ENCODE measurements around the gene PTPRN2. TPM values are rescaled to one million over a fixed set of nuclear protein-coding genes. Genes with fewer than 3 reads are reported as not detected.
A peak's percentile ranks its signal among the peaks of the same experiment; 100 is the strongest.

PTPRN2 gene
- total RNA-seq, 1 donor from 2014 or later: 11.4 TPM

- no peak overlapping the region for H3K27ac Mint-ChIP-seq
- peaks cover 12% of the 10 kb centered on the region for H3K9me3 Mint-ChIP-seq (ENCODE audit: low read depth)
- H3K36me3 Mint-ChIP-seq (ENCODE audit: insufficient read depth): no peaks in the 10 kb centered on the region
- no peak overlapping the region for H3K4me3 Mint-ChIP-seq (ENCODE audit: low read depth)
- peaks cover 18% of the 10 kb centered on the region for H3K27me3 Mint-ChIP-seq
- TF ChIP-seq CTCF (IDR thresholded peaks at IDR 0.05; ENCODE audit: unreplicated experiment): no peak
- no peak for DNase-seq (ENCODE audit: low spot score, unreplicated experiment)
- H3K4me1 Mint-ChIP-seq (ENCODE audit: low read depth): peaks cover 11% of the 10 kb centered on the region
These were observed 708.2 kb downstream of the PTPRN2 start for GRCh38 chr7:157879391-157879790.

GRCh38 chr7:157877298-157878090 lies 710.1 kb downstream of the PTPRN2 start:
- DNase-seq (ENCODE audit: low spot score, unreplicated experiment): no peak
- Mint-ChIP-seq H3K27me3 (peaks cover 30% of the 10 kb centered on the region), H3K4me3 (ENCODE audit: low read depth) (no peak overlapping the region), H3K4me1 (ENCODE audit: low read depth) (peaks cover 15% of the 10 kb centered on the region), H3K27ac (no peak overlapping the region), H3K9me3 (ENCODE audit: low read depth) (peaks cover 12% of the 10 kb centered on the region), H3K36me3 (ENCODE audit: insufficient read depth) (no peaks in the 10 kb centered on the region)
- no peak for TF ChIP-seq CTCF (IDR thresholded peaks at IDR 0.05; ENCODE audit: unreplicated experiment)

- H3K36me3 Mint-ChIP-seq (ENCODE audit: insufficient read depth): no peaks in the 10 kb centered on the region
- H3K4me1 Mint-ChIP-seq (ENCODE audit: low read depth): peaks cover 15% of the 10 kb centered on the region
- TF ChIP-seq CTCF (IDR thresholded peaks at IDR 0.05; ENCODE audit: unreplicated experiment): peak; percentile 20
- peak overlapping the region; percentile 59 for H3K27ac Mint-ChIP-seq
- peaks cover 30% of the 10 kb centered on the region for H3K27me3 Mint-ChIP-seq
- no peak for DNase-seq (ENCODE audit: low spot score, unreplicated experiment)
- H3K4me3 Mint-ChIP-seq (ENCODE audit: low read depth): no peak overlapping the region
- peaks cover 12% of the 10 kb centered on the region for H3K9me3 Mint-ChIP-seq (ENCODE audit: low read depth)
These were observed 710.9 kb downstream of the PTPRN2 start for GRCh38 chr7:157876469-157877285.

- Mint-ChIP-seq H3K4me1 (ENCODE audit: low read depth) (peaks cover 15% of the 10 kb centered on the region), H3K27ac (peak overlapping the region; percentile 37), H3K36me3 (ENCODE audit: insufficient read depth) (no peaks in the 10 kb centered on the region), H3K9me3 (ENCODE audit: low read depth) (peaks cover 6% of the 10 kb centered on the region), H3K27me3 (peaks cover 31% of the 10 kb centered on the region), H3K4me3 (ENCODE audit: low read depth) (peak overlapping the region; percentile 49)
- TF ChIP-seq CTCF (IDR thresholded peaks at IDR 0.05; ENCODE audit: unreplicated experiment): peak; percentile 80
- peak; percentile 42 for DNase-seq (ENCODE audit: low spot score, unreplicated experiment)
These were observed 712.1 kb downstream of the PTPRN2 start for GRCh38 chr7:157875230-157876179.
